T-helper 1 cell treated with Interleukin-12 subunit alpha and Interleukin-12 subunit beta and Interleukin-4 antibody, amounts not matched to agents 30 μg/mL and 1 μg/mL, for 36 hours (primary cell): ENCODE results near the gene RABL3.
"Not testable (repeated sequence)": the region's sequence is repeated elsewhere in the genome, so short reads cannot be mapped to it uniquely, and the experiment has no call there.

ENCODE experiments used
- H3K27ac Mint-ChIP-seq: one replicate; pipeline ENCODE4 v1.8.0; 2021; ENCODE audit warnings: mild to moderate bottlenecking, mixed read lengths
- H3K27me3 Mint-ChIP-seq: one replicate; pipeline ENCODE4 v1.8.0; 2021; ENCODE audit warnings: low read depth, mixed read lengths
- H3K36me3 Mint-ChIP-seq: one replicate; pipeline ENCODE4 v1.8.0; 2021; ENCODE audit warnings: low read depth, mixed read lengths
- H3K4me1 Mint-ChIP-seq: one replicate; pipeline ENCODE4 v1.8.0; 2021; ENCODE audit warnings: low read depth, mixed read lengths
- H3K4me3 Mint-ChIP-seq: one replicate; pipeline ENCODE4 v1.8.0; 2021; ENCODE audit warnings: mild to moderate bottlenecking, moderate library complexity, mixed read lengths
- H3K9me3 Mint-ChIP-seq: one replicate; pipeline ENCODE4 v1.8.0; 2021; ENCODE audit warnings: mixed read lengths

RABL3 gene

GRCh38 chr3:120763601-120764000, 21.3 kb upstream of the RABL3 start:
- no peaks in the 10 kb centered on the region for H3K27me3 Mint-ChIP-seq
- H3K27ac Mint-ChIP-seq: no peak overlapping the region
- H3K36me3 Mint-ChIP-seq: peaks cover 4% of the 10 kb centered on the region
- no peak overlapping the region for H3K4me3 Mint-ChIP-seq
- peaks cover 31% of the 10 kb centered on the region for H3K4me1 Mint-ChIP-seq
- no peaks in the 10 kb centered on the region for H3K9me3 Mint-ChIP-seq

- H3K9me3 Mint-ChIP-seq: no peaks in the 10 kb centered on the region
- peaks cover 31% of the 10 kb centered on the region for H3K4me1 Mint-ChIP-seq
Observed at GRCh38 chr3:120762615-120763014, 20.3 kb upstream of the RABL3 start.

GRCh38 chr3:120758551-120758950, 16.2 kb upstream of the RABL3 start:
- not testable (repeated sequence) for H3K27ac Mint-ChIP-seq, H3K4me3 Mint-ChIP-seq, H3K9me3 Mint-ChIP-seq, H3K27me3 Mint-ChIP-seq
- Mint-ChIP-seq H3K4me1 (peaks cover 26% of the 10 kb centered on the region), H3K36me3 (peaks cover 26% of the 10 kb centered on the region)

More at GRCh38 chr3:120762615-120763014, 20.3 kb upstream of the RABL3 start:
- H3K36me3 Mint-ChIP-seq: peaks cover 8% of the 10 kb centered on the region
- H3K27me3 Mint-ChIP-seq: no peaks in the 10 kb centered on the region
- H3K4me3 Mint-ChIP-seq: no peak overlapping the region
- H3K27ac Mint-ChIP-seq: no peak overlapping the region

DNA sequence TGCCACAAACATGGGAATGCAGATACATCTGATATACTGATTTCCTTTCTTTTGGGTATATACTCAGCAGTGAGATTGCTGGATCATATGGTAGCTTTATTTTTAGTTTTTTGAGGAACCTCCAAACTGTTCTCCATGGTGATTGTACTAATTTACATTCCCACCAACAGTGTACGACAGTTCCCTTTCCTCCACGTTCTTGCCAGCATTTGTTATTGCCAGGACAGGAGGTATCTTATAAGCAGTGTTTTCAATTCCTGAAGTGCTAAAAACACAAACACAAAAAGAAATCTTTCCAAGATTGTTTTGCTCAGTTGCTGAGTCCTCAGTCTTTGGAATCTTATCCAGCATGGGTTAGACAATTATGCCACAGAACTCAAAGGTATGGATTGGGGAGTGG, 13.7 kb upstream of the RABL3 start:
- Mint-ChIP-seq H3K27me3 (no peaks in the 10 kb centered on the region), H3K4me3 (no peak overlapping the region), H3K9me3 (peaks cover 4% of the 10 kb centered on the region), H3K4me1 (peaks cover 14% of the 10 kb centered on the region), H3K36me3 (peaks cover 39% of the 10 kb centered on the region), H3K27ac (no peak overlapping the region)

DNA sequence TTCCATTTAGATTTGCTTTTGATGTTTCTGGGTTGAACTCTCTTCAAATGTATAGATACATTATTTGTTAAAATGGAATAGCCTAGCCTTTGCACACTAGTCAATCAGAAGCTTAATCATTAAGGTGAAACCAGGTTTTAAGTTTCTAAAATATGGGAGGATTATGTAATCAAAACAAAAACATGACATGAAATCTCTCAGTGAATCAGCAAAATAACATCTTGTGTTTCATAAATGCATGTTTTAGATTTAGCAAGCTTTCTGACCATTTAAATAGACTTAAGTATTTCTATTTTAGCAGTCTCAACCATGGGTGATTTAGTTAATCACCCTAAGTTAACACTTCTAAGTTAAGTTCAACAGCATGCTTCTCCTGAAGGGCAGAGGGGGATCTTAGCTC, 11.5 kb upstream of the RABL3 start:
- H3K27me3 Mint-ChIP-seq: no peaks in the 10 kb centered on the region
- H3K36me3 Mint-ChIP-seq: peaks cover 45% of the 10 kb centered on the region
- H3K4me3 Mint-ChIP-seq: no peak overlapping the region
- peaks cover 4% of the 10 kb centered on the region for H3K9me3 Mint-ChIP-seq
- no peak overlapping the region for H3K27ac Mint-ChIP-seq
- H3K4me1 Mint-ChIP-seq: peaks cover 12% of the 10 kb centered on the region

DNA sequence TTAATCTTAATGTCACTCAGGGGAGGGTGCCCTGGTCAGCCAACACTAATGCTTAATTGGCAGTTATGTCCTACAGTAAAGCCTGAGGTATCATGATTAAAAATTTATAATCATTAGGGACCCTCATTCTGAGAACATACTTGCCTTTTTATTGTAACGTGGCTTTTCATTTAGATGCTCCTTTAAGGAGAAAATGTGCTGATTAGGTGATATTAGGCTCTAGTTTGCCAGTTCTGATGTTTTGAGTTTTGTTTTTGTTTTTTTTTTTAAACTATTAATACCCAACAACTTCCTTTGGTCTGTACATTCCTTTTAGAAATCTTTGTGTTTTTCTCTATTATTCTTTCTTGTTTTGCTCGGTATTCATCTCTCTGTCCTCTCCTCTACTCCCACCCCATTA, 10.5 kb upstream of the RABL3 start:
- no peaks in the 10 kb centered on the region for H3K27me3 Mint-ChIP-seq
- H3K4me3 Mint-ChIP-seq: no peak overlapping the region
- peaks cover 4% of the 10 kb centered on the region for H3K9me3 Mint-ChIP-seq
- peaks cover 9% of the 10 kb centered on the region for H3K4me1 Mint-ChIP-seq
- peaks cover 39% of the 10 kb centered on the region for H3K36me3 Mint-ChIP-seq
- H3K27ac Mint-ChIP-seq: no peak overlapping the region

GRCh38 chr3:120752230-120752629, 9.9 kb upstream of the RABL3 start:
- Mint-ChIP-seq H3K4me1 (peaks cover 9% of the 10 kb centered on the region), H3K36me3 (peaks cover 38% of the 10 kb centered on the region), H3K9me3 (peaks cover 4% of the 10 kb centered on the region), H3K4me3 (no peak overlapping the region), H3K27me3 (no peaks in the 10 kb centered on the region), H3K27ac (no peak overlapping the region)

DNA sequence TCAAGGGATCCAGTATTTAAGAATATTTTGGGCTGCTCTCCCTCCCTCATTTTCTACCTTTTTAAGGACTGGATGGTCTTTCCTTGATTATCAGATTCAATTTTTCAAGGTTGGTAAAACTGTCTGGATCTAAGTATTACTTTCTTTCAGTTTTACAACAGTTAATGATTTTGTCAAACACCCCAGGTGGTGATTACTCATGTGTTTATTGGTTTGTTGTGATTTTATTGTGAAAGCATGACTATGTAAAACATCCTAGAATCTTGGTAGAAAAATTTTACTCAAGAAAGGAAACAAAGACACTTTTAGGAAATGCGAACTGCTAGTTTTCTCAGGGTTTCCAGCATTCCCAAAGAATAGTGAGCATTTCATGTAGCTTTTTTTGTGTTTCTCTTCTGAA, 7.5 kb upstream of the RABL3 start:
- Mint-ChIP-seq H3K36me3 (peaks cover 30% of the 10 kb centered on the region), H3K4me3 (no peak overlapping the region), H3K27me3 (no peaks in the 10 kb centered on the region)

DNA sequence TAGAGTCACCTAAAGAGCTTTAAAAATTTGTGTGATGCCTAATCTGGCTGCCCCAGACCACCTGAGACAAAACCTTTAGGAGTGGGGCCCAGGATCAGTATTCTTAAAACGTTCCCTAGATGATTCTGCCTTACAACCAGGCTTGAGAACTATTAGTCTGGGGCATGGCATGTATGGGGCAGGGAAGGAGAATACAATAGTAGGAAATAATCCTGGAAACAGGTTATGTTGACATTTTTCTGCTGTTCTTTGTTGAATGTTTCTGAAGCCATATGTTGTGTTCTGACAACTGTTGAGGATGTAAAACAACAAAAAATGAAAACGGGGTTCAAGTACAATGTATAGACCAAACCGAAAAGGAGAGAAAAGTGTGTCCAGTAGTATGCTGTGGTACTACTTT, 3.1 kb upstream of the RABL3 start:
- peaks cover 7% of the 10 kb centered on the region for H3K36me3 Mint-ChIP-seq

More for the DNA sequence above, 7.5 kb upstream of the RABL3 start:
- no peak overlapping the region for H3K27ac Mint-ChIP-seq
- H3K4me1 Mint-ChIP-seq: peaks cover 5% of the 10 kb centered on the region
- no peaks in the 10 kb centered on the region for H3K9me3 Mint-ChIP-seq

GRCh38 chr3:120743556-120744195, 1.4 kb upstream of the RABL3 start:
- Mint-ChIP-seq H3K27me3 (no peaks in the 10 kb centered on the region), H3K36me3 (peaks cover 3% of the 10 kb centered on the region), H3K27ac (peak overlapping the region; percentile 96), H3K4me1 (peaks cover 24% of the 10 kb centered on the region), H3K4me3 (peak overlapping the region; percentile 89), H3K9me3 (no peaks in the 10 kb centered on the region)

More for the DNA sequence above, 3.1 kb upstream of the RABL3 start:
- peaks cover 25% of the 10 kb centered on the region for H3K4me1 Mint-ChIP-seq
- no peaks in the 10 kb centered on the region for H3K9me3 Mint-ChIP-seq
- H3K4me3 Mint-ChIP-seq: no peak overlapping the region
- no peaks in the 10 kb centered on the region for H3K27me3 Mint-ChIP-seq
- no peak overlapping the region for H3K27ac Mint-ChIP-seq

DNA sequence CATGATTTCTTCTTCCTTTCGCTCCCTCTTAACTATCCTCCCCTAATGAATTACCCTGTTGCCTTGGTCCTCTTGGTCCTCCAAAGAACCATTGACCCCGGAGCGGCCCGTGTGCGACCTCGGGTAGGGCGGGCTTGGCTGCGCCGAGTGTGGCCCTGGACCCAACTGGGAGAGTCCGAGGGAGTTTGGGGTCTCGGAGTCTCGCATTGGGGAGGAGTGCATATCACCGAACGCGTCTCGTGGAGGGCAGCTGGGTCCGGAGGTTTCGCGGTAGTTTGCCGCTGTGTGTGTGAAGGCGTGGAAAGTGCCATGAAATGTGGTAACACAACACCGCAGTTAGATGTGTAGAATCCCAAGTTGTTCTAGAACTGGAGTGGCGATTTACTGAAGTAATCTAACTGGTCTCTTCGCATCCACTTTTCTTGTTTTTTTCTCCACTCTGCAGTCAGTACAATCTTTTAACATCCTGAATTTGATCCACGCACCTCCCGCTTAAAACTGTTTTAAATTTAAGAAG, 591 bp upstream of the RABL3 start:
- Mint-ChIP-seq H3K4me1 (peaks cover 24% of the 10 kb centered on the region), H3K27ac (peak overlapping the region; percentile 96), H3K27me3 (no peaks in the 10 kb centered on the region), H3K9me3 (no peaks in the 10 kb centered on the region), H3K4me3 (peak overlapping the region; percentile 89), H3K36me3 (peaks cover 3% of the 10 kb centered on the region)

GRCh38 chr3:120741837-120742197, 499 bp downstream of the RABL3 start:
- Mint-ChIP-seq H3K9me3 (peaks cover 6% of the 10 kb centered on the region), H3K4me3 (peak overlapping the region; percentile 89), H3K27me3 (no peaks in the 10 kb centered on the region), H3K36me3 (peaks cover 13% of the 10 kb centered on the region), H3K27ac (peak overlapping the region; percentile 96), H3K4me1 (peaks cover 24% of the 10 kb centered on the region)

DNA sequence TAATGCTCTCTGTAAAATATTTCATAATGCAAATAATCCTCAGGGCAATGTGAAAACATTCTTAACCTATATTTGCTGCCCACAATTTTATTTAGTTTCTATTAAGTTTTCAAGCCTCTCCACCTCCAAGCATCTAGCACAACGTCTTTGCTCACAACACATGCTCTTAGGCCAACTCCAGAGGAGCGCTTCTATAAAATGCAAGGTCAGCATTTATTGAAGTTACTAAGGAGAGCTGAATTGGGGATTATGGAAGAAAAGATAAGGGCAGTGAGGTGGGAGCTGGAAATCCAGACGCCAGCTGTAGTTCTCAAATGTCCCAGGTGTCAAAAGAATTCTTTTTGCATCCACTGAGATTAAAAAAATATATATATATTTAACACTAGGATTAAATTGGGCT, 996 bp downstream of the RABL3 start:
- Mint-ChIP-seq H3K27me3 (no peaks in the 10 kb centered on the region), H3K27ac (peak overlapping the region; percentile 72), H3K4me1 (peaks cover 24% of the 10 kb centered on the region), H3K4me3 (peak overlapping the region; percentile 89), H3K36me3 (peaks cover 13% of the 10 kb centered on the region), H3K9me3 (peaks cover 8% of the 10 kb centered on the region)

DNA sequence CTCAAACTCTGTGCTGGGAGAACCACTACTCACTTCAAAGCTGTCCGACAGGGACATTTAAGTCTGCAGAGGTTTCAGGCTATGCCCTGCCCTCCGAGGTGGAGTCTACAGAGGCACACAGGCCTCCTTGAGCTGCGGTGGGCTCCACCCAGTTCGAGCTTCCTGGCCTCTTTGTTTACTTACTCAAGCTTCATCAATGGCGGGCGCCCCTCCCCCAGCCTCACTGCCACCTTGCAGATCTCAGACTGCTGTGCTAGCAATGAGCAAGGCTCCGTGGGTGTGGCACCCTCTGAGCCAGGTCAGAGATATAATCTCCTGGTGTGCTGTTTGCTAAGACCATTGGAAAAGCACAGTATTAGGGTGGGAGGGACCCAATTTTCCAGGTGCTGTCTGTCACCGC, 4.3 kb downstream of the RABL3 start:
- Mint-ChIP-seq H3K9me3 (peaks cover 21% of the 10 kb centered on the region), H3K36me3 (peaks cover 14% of the 10 kb centered on the region)
- not testable (repeated sequence) for H3K27me3 Mint-ChIP-seq, H3K4me1 Mint-ChIP-seq, H3K27ac Mint-ChIP-seq, H3K4me3 Mint-ChIP-seq

DNA sequence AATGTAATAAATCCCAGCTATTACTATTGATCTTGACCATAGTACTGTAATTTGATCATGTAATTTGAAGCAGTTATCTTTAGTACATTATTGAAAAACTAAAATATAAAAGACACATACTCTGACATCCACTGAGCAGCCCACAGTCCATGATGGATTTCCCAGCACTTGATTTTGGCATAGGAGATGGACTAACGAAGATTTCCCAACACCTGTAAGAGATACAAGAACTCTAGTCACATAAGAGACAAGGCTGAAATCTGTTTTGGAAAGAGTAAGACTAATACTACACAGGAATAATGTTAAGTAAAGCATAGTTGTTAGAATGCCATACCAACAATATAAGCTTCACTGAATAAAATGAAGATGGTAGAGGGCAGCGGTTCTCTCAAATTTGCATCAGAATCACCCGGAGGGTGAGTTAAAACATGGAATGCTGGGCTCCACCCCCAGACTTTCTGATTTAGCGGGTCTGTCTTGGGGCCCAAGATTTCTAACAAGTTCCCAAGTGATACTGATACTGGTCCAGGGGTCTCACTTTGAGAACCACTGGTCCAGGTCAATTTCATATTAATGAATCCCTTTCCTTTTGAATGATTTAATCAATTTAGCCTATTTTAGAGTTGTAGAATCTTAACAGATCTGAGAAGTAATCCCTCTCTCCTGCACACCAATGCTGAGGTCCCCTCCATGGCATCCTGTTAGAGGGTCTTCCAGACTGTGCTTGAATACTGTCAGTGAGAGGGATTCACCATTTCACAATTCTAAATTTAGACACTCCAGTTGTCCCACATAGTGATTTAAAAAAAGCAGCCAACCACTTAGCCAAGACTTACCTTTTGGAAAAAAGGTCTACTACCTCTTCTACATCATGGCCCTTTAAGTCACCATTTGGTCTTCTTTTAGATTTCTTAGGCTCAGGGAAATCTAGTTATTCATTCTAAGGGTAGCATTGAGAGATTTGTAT, 11.5 kb downstream of the RABL3 start:
- Mint-ChIP-seq H3K4me3 (no peak overlapping the region), H3K36me3 (peaks cover 8% of the 10 kb centered on the region), H3K27ac (no peak overlapping the region), H3K9me3 (peaks cover 8% of the 10 kb centered on the region), H3K27me3 (no peaks in the 10 kb centered on the region), H3K4me1 (no peaks in the 10 kb centered on the region)
